Fibroblast of peridontal ligament (primary cell): ENCODE results near the gene RGMA.

Source experiments
- DNase-seq: peaks from one replicate; pipeline ENCODE4 v3.0.0-alpha.2; 2010; ENCODE audit errors: extremely low read depth

RGMA gene

DNA sequence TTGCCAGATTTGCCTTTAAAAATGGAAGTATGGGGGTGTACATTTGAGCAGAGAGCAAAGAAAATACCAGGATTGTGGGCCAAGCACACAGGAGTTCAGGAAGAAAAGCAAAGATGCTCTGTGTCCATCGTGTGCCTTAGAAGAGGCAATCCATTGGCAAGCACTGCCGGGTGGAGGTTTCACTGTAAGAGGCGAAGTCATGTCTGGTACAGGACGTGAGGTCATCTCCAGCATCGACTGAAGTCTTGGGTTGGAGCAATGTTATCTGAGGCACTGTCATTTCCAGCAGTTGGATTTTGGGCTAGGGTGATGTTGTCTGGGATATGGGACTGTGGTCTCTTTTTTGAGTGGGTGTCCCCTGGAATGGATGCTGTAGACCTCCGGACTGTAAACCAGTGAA, 4.8 kb upstream of the RGMA start:
- no peak for DNase-seq

DNA sequence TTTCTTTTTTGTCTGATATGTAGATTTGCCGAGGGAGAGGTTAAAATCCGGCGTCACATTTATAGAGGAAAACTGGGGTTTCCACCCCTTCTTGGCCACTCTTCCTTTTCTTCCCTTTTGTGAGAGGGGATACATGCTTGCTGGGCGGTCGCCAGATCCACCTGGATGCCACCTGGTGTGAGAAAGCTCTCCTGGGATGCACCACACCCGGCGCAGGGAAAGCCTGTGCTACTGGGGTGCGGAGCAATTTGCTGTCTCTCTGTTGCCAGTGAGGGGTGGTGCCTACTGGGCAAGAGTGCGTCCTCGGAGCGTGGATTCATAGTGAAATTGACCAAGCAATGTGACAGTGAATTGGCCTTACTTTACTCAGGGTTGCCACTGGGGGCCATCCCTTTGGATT, 2.5 kb upstream of the RGMA start:
- no peak for DNase-seq

DNA sequence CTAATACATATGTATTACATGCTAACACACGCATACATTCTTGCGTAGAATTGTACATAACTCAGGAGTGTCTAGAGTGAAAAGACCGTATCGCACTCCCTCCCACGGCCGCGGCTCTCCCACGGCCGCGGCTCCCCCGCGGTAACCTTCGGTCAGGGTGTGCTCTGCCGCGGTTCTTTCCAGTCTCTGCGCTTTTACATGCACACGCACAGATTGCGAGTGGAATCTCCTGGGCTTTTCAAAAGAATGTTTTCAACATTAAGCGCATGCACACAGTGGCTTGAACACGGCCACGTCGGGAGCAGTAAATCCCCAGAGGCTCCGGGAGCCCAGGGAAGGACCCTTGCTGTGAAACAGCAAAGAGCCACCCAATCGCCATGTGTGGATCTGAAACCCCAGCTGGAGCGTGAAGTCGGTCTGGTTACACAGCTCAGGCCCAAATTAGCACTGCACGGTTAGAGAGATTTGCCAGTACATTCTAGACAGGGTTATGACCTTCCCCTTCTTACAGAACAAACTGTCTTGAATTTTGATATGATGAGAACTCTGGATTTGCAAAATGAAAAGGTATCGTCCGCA, 805 bp upstream of the RGMA start:
- no peak for DNase-seq

DNA sequence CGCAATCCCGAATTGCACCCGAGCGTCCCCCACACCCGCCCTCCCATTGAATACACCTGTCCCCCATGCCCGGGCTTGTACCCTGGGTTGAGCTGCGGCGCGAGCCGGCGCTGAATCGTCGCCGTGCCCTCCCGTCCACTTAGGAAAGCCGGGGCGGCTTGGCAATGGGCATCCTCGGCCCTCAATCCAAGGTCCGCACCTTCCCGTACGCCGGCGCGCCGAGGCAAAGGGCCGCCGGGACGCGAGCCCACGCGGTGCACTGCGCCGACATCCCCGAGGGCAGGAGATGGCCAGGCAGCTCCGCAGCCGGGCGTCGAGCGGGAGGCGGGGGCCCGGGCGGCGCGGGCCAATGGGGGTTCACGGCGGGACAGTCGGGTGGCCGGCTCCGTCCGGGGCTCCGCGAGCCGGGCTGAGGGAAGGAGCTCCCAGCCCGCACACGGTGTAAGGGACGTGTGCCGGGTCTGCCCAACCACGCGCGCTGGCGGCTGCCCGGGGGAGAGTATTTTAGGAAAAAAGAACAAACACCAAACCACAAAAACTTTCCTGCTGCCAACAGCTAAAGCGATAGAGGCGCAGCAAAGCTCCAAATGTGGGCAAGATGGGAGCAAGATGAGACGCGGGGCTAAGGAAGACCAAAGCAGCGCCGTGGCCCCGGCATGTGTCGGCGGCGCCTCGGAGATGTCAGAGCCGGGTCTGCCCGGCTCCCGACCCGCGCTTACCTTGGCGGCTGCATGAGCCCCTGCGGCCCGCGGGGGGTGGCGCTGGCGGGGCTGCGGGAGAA, 621 bp downstream of the RGMA start:
- peak; percentile 20 for DNase-seq

DNA sequence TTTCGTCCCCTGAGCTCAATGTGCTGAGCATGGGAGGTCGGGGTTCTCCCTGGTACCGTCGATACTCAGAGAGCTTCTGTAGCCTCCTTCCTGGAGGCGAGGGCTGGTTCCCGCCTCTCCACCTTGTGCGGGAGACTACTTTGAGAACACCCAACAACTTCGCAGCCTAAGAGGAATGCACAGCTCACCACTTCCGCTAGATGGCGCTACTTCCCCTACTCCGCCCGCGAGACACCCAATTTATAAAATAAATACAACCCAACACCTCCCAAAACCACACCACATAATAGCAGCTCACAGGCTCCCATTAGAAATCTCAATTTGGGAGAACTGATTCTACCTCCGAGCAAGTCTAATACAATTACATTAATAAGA, 1.2 kb downstream of the RGMA start:
- peak; percentile 51 for DNase-seq

DNA sequence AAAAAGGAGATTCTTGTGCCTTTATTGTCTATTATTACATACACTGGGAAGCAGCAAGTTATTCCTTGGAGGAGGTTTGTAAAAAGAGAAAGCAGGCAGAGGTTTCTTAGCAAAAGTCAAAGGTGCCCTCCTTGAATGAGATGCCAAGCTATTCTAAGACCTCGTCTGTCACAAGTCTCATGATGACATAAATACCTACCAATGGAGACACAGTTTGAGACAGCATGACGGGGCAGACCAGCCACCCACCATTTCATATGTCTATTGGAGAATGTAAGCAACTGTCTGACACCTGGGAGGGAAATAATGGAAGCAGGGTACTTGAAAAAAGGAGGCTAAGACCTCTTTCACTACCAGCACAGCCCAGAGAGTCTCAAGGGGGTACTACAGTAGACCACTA, 2.2 kb downstream of the RGMA start:
- DNase-seq, result no peak

DNA sequence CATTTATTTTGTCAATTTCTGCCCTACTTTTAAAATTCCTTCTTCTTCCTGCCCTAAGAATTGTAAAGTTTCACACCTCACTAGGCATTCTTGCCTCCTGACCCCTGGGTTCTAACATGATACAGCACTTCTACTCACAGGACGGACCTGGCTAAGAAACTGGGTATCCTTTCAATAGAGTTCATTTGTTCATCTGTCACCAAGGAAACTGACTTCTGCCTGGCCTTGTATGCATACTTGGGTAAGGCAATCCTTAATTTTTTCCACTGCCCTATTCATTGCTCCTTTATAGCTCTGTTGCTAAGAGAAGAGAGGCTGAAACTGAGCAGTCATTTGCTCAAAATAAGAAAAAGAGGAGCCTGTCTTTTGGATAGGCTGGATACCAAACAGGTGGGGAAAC, 3.3 kb downstream of the RGMA start:
- no peak for DNase-seq

DNA sequence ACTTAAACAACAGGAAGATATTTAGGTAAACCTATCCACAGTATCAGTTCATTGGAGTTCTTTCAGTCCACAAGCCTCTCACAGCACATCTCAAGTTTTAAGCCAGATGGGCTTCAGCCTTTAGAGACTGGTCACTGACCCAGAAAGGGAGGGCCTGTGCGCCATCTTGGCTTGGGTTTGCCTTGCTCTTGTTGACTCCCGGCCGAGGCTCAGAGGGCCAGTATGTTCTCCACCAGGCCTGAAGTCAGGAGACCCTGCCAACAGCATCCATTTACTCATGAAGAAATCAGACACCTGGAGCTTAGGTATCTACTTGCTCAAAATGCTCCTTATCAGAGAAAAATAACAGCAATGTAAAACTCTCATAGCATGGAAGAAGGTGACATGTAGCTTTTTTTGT, 6.2 kb downstream of the RGMA start:
- no peak for DNase-seq

DNA sequence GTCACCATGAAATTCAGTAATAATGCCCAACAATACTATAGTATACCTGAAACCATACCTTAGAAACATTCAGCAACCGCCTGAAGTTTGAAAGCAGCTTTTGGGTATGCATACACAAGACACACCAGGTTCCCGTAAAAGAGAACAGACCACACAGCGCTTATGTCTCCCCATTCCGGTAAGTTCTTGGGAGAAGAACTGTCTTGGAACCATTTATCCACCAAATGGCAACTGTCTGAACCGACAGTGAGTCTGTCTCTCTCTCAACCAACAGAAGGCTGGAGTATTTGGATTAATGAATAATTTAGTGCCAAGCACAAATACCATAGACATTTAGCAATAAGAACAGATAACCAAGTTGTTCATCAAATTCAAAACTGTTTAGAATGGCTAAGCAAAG, 7.6 kb downstream of the RGMA start:
- DNase-seq, result no peak

DNA sequence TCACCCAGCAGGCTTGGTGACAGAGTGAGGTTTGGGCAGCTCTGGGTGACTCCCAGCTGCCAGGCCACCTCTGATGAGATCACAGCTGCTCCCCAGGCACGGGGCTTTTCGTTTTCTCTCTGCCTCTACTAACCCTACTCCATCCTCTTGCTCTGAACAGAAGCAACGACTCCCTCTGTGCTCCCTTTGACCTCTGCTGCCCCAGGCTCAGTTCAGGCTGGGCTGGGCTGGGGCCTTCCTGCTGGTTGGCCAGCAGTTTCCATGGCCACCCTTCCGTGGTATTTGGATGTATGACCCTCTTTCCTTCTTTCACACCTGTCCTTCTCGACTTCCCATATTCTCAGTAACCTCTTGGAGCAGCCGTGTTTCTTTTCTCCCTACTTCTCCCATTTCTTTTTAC, 8.6 kb downstream of the RGMA start:
- no peak for DNase-seq

DNA sequence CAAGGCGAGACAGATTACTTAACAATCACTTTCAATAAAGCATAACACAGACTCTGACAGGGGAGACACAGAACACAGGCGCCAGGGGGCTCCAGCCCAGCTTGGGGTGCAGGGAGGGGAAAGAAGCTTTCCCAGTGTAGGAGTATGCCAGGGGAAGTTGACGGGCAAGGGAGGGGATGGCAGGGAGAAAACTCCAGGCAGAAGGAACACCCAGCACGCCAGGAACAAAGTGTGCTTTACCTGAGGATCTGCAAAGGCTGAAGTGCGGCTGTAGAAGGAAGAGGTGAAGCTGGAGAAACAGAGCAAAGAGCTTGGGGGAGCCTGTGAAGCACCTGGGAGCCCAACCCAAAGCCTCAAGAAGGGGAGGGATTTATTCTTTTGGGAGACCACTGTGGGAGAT, 12.1 kb downstream of the RGMA start:
- no peak for DNase-seq

DNA sequence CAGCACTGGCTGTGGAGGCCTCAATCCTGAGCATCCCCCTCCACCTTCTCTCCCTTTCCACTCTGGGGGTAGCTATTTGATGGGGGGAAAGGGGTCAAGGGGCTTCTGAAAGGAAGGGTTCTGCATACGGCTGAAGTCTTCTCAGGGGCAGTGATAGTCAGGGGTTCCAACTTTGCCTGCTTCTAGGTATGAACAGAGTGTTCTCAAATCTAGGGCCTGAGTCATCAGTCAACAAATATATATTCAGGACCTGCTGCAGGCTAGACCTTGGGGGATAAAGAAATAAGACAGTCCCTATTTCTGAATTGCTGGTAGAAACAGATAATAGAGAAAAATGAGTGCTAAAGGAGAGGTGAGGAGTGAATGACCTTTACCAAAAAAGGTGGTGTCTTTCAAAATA, 12.8 kb downstream of the RGMA start:
- DNase-seq, result no peak

DNA sequence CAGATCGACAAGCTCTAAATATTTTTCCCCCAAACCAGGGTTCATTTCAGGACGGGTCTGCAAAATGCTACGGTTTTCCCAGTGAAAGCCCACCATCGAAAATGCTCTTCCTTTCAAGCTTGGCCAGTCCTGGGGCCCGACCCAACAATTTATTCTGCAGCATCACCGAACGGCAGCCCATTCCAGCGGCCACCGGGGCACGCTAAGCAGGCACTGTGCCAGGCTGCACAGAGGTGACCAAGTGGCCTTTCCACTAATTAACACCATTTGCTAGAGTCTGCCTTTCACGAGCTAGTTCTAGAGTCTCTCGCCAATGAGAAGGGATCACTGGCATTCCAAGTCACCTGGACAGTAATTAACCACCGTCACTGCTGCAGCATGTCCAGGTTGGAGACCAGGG, 14.4 kb downstream of the RGMA start:
- DNase-seq, result no peak

DNA sequence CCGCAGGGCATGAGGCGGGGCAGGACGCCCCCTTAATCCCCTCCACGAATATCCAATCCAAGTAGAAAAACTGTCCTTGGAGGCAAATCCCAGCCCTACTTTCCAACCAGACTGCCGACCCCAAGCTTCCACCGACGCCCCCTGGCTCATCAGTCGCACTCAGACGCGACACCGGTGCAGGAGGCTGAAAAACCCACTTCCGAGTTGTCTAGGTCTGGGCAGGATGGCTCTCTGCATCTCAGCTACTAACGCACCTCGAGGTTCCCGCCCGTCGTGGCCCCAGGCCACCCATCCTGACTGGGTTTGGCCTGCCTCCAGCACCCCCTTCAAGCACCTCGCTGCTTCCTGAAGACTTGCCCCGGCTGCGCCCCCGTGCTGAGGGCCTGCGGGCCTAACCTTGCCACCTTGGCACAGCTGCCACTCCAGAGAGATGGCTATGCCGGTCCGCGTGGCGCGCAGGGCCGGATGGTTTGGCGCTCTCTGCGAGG, 15.5 kb downstream of the RGMA start:
- DNase-seq, result no peak

DNA sequence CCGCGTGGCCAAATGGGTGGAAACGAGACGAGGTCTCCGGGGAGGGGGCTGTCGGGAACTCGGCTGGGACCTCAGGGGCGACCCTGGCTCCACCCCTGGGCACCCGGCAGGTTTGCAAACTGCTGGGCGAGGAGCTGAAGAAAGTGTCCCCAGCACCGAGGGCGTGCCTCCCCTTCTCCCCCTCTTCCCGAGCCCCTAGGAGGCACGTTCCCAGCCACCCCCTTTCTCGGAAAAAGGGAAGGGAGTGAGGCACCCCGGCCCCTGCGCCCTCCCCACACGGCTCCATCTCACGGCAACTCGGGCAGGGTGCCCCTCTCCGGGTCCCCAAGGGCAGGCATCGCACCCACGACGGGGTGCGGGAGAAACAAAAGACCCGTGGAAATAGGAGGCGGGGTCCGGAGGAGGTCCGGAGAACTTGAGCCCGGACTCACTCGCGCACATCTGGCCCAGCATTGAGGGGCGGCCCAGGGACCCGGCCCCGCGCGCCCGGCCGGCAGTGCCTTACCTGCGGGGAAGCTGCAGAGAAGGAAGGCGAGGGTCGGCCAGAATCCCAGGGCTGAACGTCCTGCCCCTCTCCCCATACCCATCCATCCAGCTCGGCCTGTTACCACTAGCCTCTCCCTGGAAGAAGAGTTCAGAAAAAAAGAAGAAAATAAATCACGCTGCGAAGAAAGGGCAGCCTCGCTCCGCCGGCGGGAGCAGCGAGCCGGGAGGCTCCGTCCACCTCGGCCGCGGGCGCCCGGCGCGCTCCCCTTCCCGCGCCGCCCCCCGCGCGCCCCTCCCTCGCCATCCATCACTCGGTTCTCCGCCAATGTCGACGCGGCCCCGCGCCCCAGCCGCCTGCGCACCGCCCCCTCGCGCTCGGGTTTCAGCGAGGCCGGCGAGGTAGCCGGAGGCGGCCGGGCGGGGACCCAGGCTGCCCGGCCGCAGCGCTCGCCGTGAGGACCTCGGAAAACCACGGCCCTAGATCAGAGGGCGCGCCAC, 16.3 kb downstream of the RGMA start:
- peak; percentile 58 for DNase-seq

DNA sequence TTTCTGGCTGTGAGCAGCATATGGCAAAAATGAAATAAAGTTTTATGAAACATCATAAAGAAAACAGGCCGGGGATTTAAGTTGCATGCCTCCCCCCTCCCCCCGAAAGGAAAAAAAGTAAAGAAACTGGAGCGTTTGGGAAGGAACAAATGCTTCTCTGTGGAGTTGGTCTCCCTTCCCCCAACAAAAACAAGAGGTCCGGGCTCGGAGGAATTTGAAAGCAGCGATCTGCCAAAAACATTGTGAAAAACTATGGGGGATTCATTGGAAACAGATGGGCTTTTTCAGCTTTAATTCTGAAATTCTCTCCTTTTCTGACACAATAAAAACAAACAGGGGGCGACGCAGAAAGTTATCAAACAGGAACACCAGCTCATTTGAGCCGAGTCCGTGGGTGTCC, 17.0 kb downstream of the RGMA start:
- DNase-seq, result peak; percentile 85

DNA sequence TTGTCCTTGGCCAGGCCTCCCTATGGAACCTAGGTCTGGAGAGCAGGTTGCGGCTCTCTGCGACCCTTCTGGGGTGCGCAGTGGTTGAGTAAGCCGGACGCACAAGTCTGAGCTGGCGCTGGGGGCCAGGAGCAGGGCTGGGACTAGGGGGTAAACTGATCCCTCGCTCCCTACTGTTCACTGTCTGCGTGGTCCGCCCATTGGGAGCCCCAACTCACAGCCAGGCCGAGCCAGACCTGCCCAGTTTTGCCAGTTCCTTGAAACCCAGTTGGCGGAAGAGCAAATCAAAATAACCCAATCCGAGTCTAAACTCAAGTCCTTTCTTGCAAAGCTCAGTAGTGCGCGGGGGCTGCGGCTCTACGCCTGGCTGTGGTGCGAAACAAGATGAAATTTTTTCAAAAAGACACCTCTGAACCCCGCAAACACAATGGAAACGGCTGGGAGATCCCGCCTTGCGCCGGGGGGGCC, 17.5 kb downstream of the RGMA start:
- DNase-seq, result peak; percentile 35

DNA sequence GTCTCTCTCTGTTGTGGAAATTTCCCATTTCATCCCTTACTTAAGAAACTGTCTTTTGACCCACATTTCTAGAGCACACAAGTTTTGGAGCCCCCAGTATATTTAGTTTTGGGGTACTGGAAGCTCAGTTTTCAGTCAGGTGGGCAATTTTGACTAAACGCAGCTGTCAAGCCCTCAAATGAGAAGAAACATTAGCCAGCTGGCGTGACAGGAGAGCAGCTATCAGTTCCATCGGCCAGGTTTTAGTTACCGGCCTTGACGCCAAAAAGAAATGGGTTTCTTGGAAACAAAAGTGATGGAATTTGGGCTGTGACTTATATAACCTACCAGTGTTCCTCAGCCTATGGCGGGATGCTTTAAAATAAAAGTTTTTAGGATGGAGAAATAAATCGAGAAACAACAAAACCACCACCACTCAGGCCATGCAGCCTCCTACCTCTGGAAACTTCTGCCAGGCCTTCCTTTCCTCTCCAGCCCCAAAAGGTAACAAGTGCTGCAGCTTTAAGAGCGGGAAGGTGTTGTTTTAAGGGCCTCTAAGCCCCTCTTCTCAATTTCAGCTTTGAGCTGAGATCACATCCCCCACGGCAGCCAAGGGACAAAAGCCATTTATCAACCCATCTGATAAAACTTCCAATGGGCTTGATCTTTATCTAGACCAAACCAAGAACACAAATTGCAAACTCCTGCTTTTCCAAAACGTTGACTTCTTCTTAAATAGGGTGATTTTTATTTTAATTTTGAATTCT, 18.3 kb downstream of the RGMA start:
- no peak for DNase-seq

DNA sequence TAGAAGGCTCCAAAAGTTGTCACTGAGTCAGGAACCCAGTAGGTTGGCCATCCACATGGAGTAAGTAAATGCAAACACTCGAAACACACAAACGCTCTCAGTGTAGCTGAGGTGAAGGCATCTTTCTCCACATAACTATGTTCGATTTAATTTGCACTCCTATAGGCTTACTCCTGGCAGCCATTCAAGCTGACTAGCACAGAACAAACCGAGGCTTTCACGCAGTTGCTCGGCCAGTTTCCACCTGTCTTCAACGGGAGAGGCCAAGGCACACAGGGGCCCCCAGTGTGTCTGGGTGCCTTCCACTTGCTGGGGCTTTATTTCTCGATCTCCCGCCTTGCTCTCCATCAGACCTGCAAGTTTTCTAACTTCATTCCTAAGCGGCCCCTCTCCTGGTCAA, 18.9 kb downstream of the RGMA start:
- DNase-seq, result no peak

DNA sequence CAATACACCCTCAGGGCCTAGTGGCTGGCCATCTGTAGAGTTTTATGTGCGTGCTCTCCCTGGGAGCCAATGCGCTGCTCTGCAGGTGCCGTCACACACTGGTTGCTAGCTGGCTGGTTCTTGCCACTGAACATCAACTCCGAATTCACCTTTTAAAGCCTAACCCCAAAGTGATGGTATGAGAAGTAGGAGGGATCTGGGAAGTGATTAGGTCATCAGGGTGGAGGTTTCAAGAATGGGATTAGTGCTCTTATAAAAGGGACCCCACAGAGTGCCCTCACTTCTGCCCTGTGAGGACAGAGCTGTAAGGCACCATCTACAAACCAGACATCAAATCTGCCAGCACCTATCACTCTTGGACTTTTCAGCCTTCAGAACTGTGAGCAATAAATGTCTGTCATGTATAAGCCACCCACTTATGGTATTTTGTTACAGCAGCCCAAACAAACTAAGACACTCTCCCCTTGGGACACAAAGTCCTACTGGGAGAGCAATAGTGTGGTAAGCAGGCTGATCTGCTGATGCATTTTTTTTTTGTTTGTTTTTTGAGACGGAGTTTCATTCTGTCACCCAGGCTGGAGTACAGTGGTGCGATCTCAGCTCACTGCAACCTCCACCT, 20.3 kb downstream of the RGMA start:
- DNase-seq, result no peak

DNA sequence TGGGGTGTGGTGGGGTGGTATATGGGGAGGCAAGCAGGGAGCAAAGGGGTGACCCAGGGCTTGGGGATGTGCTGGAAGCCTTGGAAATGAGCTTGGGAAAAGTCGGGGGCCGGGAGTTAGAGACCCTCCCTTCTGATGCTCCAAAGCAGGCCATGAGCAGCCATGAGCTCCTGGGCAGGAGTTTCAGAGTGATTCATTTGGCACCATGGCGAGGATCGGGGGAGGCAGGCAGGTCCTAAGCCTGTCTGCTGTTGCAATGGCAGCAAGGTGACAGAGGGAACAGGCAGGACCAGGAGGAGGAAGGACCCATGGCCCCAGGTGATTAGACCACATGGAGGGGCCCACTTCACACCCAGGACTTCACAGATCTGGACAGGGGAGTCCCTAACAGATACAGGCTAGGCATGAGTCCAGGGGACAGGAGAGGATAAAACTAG, 21.3 kb downstream of the RGMA start:
- DNase-seq, result no peak
